Stimulated activated CD4-positive, alpha-beta T cell treated with anti-CD3 and anti-CD28 coated beads, Interleukin-2, amount 100 ng/mL, for 48 hours (primary cell): Measurements from ENCODE around the gene SEC16B.

ENCODE experiments used
- DNase-seq, 2 donors: peaks; one replicate each; pipeline ENCODE4 v3.0.0-alpha.2; 2020

The SEC16B gene

GRCh38 chr1:177941976-177942375 is 27.9 kb downstream of the SEC16B start:
- DNase-seq, result no peak

- no peak for DNase-seq
Observed at GRCh38 chr1:177940682-177941081, 29.2 kb downstream of the SEC16B start.

- DNase-seq, result no peak
Observed at GRCh38 chr1:177937931-177938330, 31.9 kb downstream of the SEC16B start.

GRCh38 chr1:177937174-177937770 is 32.6 kb downstream of the SEC16B start:
- no peak for DNase-seq

- DNase-seq, result no peak
Observed at GRCh38 chr1:177935638-177936415, 34.0 kb downstream of the SEC16B start.

- DNase-seq, result no peak
Observed at GRCh38 chr1:177934927-177935326, 34.9 kb downstream of the SEC16B start.

GRCh38 chr1:177934461-177934860 is 35.4 kb downstream of the SEC16B start:
- DNase-seq, result no peak

- no peak for DNase-seq
Observed at GRCh38 chr1:177933881-177934280, 36.0 kb downstream of the SEC16B start.

- no peak for DNase-seq
Observed at GRCh38 chr1:177932123-177932522, 37.7 kb downstream of the SEC16B start.

- DNase-seq, result no peak
Observed at GRCh38 chr1:177928952-177929351, 40.9 kb downstream of the SEC16B start.

GRCh38 chr1:177928194-177928593 is 41.7 kb downstream of the SEC16B start:
- DNase-seq, result no peak

GRCh38 chr1:177927021-177927596 is 42.7 kb downstream of the SEC16B start:
- DNase-seq, result no peak

- no peak for DNase-seq
Observed at GRCh38 chr1:177926201-177926600, 43.7 kb downstream of the SEC16B start.

GRCh38 chr1:177925006-177925405 is 44.9 kb downstream of the SEC16B start:
- DNase-seq, result no peak

GRCh38 chr1:177923441-177923840 is 46.4 kb downstream of the SEC16B start:
- DNase-seq, result no peak

- no peak for DNase-seq
Observed at GRCh38 chr1:177922209-177922608, 47.6 kb downstream of the SEC16B start.

- no peak for DNase-seq
Observed at GRCh38 chr1:177921590-177921989, 48.3 kb downstream of the SEC16B start.

GRCh38 chr1:177920091-177920490 is 49.8 kb downstream of the SEC16B start:
- DNase-seq, result no peak

- DNase-seq, result no peak
Observed at GRCh38 chr1:177915641-177916040, 54.2 kb downstream of the SEC16B start.

- DNase-seq, result no peak
Observed at GRCh38 chr1:177914603-177915002, 55.3 kb downstream of the SEC16B start.

GRCh38 chr1:177913762-177914540 is 55.9 kb downstream of the SEC16B start:
- DNase-seq, result no peak

GRCh38 chr1:177912991-177913390 is 56.9 kb downstream of the SEC16B start:
- no peak for DNase-seq

- no peak for DNase-seq
Observed at GRCh38 chr1:177909416-177909815, 60.4 kb downstream of the SEC16B start.

GRCh38 chr1:177907000-177907399 is 62.9 kb downstream of the SEC16B start:
- DNase-seq, result no peak
